H1 (cell line): ENCODE data around the gene DOCK8. TPM values are rescaled to one million over a fixed set of nuclear protein-coding genes. Genes with fewer than 3 reads are reported as not detected.

Experiments
- CTCF ChIA-PET: fragments of 300-600 bp; sonication (Branson Sonifier 250); formaldehyde crosslinking; loops from one replicate; lab custom pipeline; 2021; ENCODE audit not compliant: partially characterized antibody; lab: Charles Lee
- POLR2A ChIA-PET: fragments of 300-600 bp; sonication (Branson Sonifier 250); formaldehyde crosslinking; loops from one replicate; lab custom pipeline; 2021; ENCODE audit warnings: inconsistent platforms; ENCODE audit not compliant: partially characterized antibody; lab: Charles Lee
- DNase-seq, 2 experiments: peaks; one replicate each; pipeline versions ENCODE4 v3.0.0 to v3.0.0-alpha.2; 2010 to 2022; ENCODE audit warnings: low spot score in 2 of 2, low read depth in 1 of 2, mixed read lengths in 1 of 2
- FAIRE-seq: peaks from 2 replicates; lab custom pipeline; 2011; peaks lifted over from hg19 to GRCh38; lab: Jason Lieb, UNC
- H2AFZ ChIP-seq: 2 replicates; pipeline ENCODE4 v1.8.1; 2012; ENCODE audit warnings: low read length, inconsistent platforms
- H2AK5ac ChIP-seq: 2 replicates; pipeline ENCODE4 v1.6.1; 2013; ENCODE audit warnings: low read depth, low read length
- H2BK120ac ChIP-seq: replicated peaks from 2 replicates; pipeline ENCODE3; 2013; ENCODE audit warnings: low read depth, low read length, inconsistent platforms
- H2BK12ac ChIP-seq: 2 replicates; pipeline ENCODE4 v1.6.1; 2013; ENCODE audit warnings: low read depth, low read length
- H2BK15ac ChIP-seq: 2 replicates; pipeline ENCODE4 v1.6.1; 2013; ENCODE audit warnings: low read length
- H2BK20ac ChIP-seq: 2 replicates; pipeline ENCODE4 v1.6.1; 2013; ENCODE audit warnings: low read length
- H2BK5ac ChIP-seq: 2 replicates; pipeline ENCODE4 v1.6.1; 2013; ENCODE audit warnings: low read depth, low read length
- H3K14ac ChIP-seq: 2 replicates; pipeline ENCODE4 v1.6.1; 2013; ENCODE audit warnings: inconsistent platforms; ENCODE audit not compliant: insufficient read length
- H3K18ac ChIP-seq: 2 replicates; pipeline ENCODE4 v1.6.1; 2013; ENCODE audit warnings: low read length; ENCODE audit errors: extremely low read depth
- H3K23ac ChIP-seq: 2 replicates; pipeline ENCODE4 v1.6.1; 2013; ENCODE audit warnings: inconsistent platforms; ENCODE audit not compliant: insufficient read length
- H3K23me2 ChIP-seq: 2 replicates; pipeline ENCODE4 v1.6.1; 2013; ENCODE audit warnings: low read depth, low read length
- H3K27ac ChIP-seq: 2 replicates; pipeline ENCODE4 v1.6.1; 2011; ENCODE audit warnings: low read depth, low read length, inconsistent platforms
- H3K27me3 ChIP-seq, 4 experiments: replicated peaks in 1 of 4; 1 replicate in 1 of 4; 2 replicates in 3 of 4; pipeline versions ENCODE4 v1.6.1 to v1.8.1; 2011 to 2013; ENCODE audit warnings: low read length in 3 of 4, mild to moderate bottlenecking in 3 of 4, inconsistent platforms in 2 of 4, mixed read lengths in 2 of 4, moderate library complexity in 1 of 4; ENCODE audit not compliant: control insufficient read depth in 3 of 4, insufficient read depth in 3 of 4; ENCODE audit errors: extremely low read depth in 1 of 4
- H3K36me3 ChIP-seq, 4 experiments: 2 replicates each; pipeline versions ENCODE4 v1.6.1 to v1.8.1; 2011 to 2013; ENCODE audit warnings: mild to moderate bottlenecking in 4 of 4, low read length in 3 of 4, moderate library complexity in 2 of 4, control low read depth in 1 of 4, inconsistent platforms in 1 of 4; ENCODE audit not compliant: insufficient read depth in 4 of 4, control insufficient read depth in 2 of 4
- H3K4ac ChIP-seq: replicated peaks from 2 replicates; pipeline ENCODE3; 2013; ENCODE audit warnings: low read length, low read depth, mixed read lengths, inconsistent platforms; ENCODE audit not compliant: insufficient read length
- H3K4me1 ChIP-seq, 4 experiments: replicated peaks in 1 of 4; 1 replicate in 1 of 4; 2 replicates in 3 of 4; pipeline versions ENCODE4 v1.6.1 to v1.8.1; 2011 to 2013; ENCODE audit warnings: low read length in 3 of 4, inconsistent platforms in 2 of 4, mixed read lengths in 1 of 4; ENCODE audit not compliant: insufficient read depth in 4 of 4, control insufficient read depth in 3 of 4
- H3K4me2 ChIP-seq, 2 experiments: 2 replicates each; pipeline versions ENCODE4 v1.6.1 to v1.8.1; 2011 to 2013; ENCODE audit warnings: low read depth in 2 of 2, low read length in 2 of 2, control low read depth in 1 of 2, inconsistent platforms in 1 of 2, mild to moderate bottlenecking in 1 of 2; ENCODE audit not compliant: insufficient read depth in 1 of 2
- H3K4me3 ChIP-seq, 4 experiments: fragments of 200-600, 300-600 bp in 1 of 4; sonication (generic), shearing (Covaris generic), sonication (Bioruptor Twin) in 1 of 4; 2 replicates each; pipeline versions ENCODE4 v1.5.1 to v1.8.1; 2011 to 2016; ENCODE audit warnings: low read length in 4 of 4, low read depth in 3 of 4, control low read depth in 2 of 4, inconsistent platforms in 2 of 4, mild to moderate bottlenecking in 2 of 4, mixed read lengths in 1 of 4, moderate library complexity in 1 of 4; ENCODE audit not compliant: insufficient read depth in 2 of 4; ENCODE audit errors: extremely low read depth in 1 of 4
- H3K56ac ChIP-seq: replicated peaks from 2 replicates; pipeline ENCODE3; 2013; ENCODE audit warnings: low read depth, mild to moderate bottlenecking, mixed read lengths, low read length, inconsistent platforms; ENCODE audit not compliant: insufficient read length
- H3K79me1 ChIP-seq: 2 replicates; pipeline ENCODE4 v1.6.1; 2013; ENCODE audit warnings: low read depth, low read length, control low read depth
- H3K79me2 ChIP-seq, 2 experiments: 2 replicates each; pipeline versions ENCODE4 v1.6.1 to v1.8.1; 2012 to 2013; ENCODE audit warnings: low read length in 2 of 2, mild to moderate bottlenecking in 2 of 2, inconsistent platforms in 1 of 2; ENCODE audit not compliant: insufficient read depth in 2 of 2, control insufficient read depth in 1 of 2
- H3K9ac ChIP-seq, 4 experiments: replicated peaks in 1 of 4; 1 replicate in 1 of 4; 2 replicates in 3 of 4; pipeline versions ENCODE4 v1.6.1 to v1.8.1; 2011 to 2013; ENCODE audit warnings: low read depth in 3 of 4, low read length in 3 of 4, control low read depth in 2 of 4, mild to moderate bottlenecking in 2 of 4, moderate library complexity in 2 of 4, inconsistent platforms in 1 of 4; ENCODE audit errors: extremely low read depth in 1 of 4
- H3K9me3 ChIP-seq, 2 experiments: 2 replicates each; pipeline versions ENCODE4 v1.6.1 to v1.8.1; 2012 to 2013; ENCODE audit warnings: mild to moderate bottlenecking in 2 of 2, moderate library complexity in 2 of 2, control low read depth in 1 of 2, inconsistent platforms in 1 of 2, low read depth in 1 of 2, low read length in 1 of 2, mixed read lengths in 1 of 2; ENCODE audit not compliant: insufficient read depth in 2 of 2
- H4K20me1 ChIP-seq, 2 experiments: replicated peaks in 1 of 2; 2 replicates each; pipeline versions ENCODE3 to v1.8.1; 2011 to 2013; ENCODE audit warnings: inconsistent platforms in 2 of 2, low read length in 2 of 2, mild to moderate bottlenecking in 1 of 2; ENCODE audit not compliant: insufficient read depth in 2 of 2, control insufficient read depth in 1 of 2
- H4K5ac ChIP-seq: 2 replicates; pipeline ENCODE4 v1.6.1; 2013; ENCODE audit warnings: low read length, low read depth, mixed read lengths, inconsistent platforms; ENCODE audit not compliant: insufficient read length
- H4K8ac ChIP-seq: 2 replicates; pipeline ENCODE4 v1.8.0; 2013; ENCODE audit warnings: mild to moderate bottlenecking, moderate library complexity, low read length, inconsistent platforms; ENCODE audit not compliant: insufficient read depth; ENCODE audit errors: extremely low read depth
- H4K91ac ChIP-seq: replicated peaks from 2 replicates; pipeline ENCODE3; 2013; ENCODE audit warnings: low read length, mixed read lengths, inconsistent platforms; ENCODE audit not compliant: insufficient read length
- CEBPB ChIP-seq: IDR thresholded peaks from 2 replicates; pipeline ENCODE4 v1.6.1; 2012; ENCODE audit warnings: low read depth, low read length
- CTBP2 ChIP-seq: IDR thresholded peaks from 2 replicates; pipeline ENCODE4 v1.7.0; 2011; ENCODE audit warnings: borderline replicate concordance, mild to moderate bottlenecking, moderate library complexity, mixed read lengths, low read length; ENCODE audit not compliant: insufficient read depth, insufficient read length
- EP300 ChIP-seq, 2 experiments: IDR thresholded peaks; 1 replicate in 1 of 2; 2 replicates in 1 of 2; pipeline ENCODE4 v1.6.1; 2011 to 2012; ENCODE audit warnings: low read depth in 2 of 2, low read length in 2 of 2, mild to moderate bottlenecking in 2 of 2, borderline replicate concordance in 1 of 2, inconsistent platforms in 1 of 2, moderate library complexity in 1 of 2
- GABPA ChIP-seq: IDR thresholded peaks from 2 replicates; pipeline ENCODE4 v1.6.1; 2011; ENCODE audit warnings: mild to moderate bottlenecking, low read length, moderate library complexity, borderline replicate concordance; ENCODE audit not compliant: insufficient read depth
- HDAC2 ChIP-seq, 2 experiments: fragments of 300-600 bp in 1 of 2; sonication (generic) in 1 of 2; IDR thresholded peaks; 2 replicates each; pipeline ENCODE4 v1.6.1; 2011 to 2012; ENCODE audit warnings: low read depth in 2 of 2, low read length in 2 of 2, mild to moderate bottlenecking in 2 of 2, moderate library complexity in 2 of 2, borderline replicate concordance in 1 of 2, inconsistent platforms in 1 of 2
- RBBP5 ChIP-seq: IDR thresholded peaks from 2 replicates; pipeline ENCODE4 v1.7.1; 2012; ENCODE audit warnings: low read depth, mild to moderate bottlenecking, inconsistent platforms, low read length, moderate library complexity, borderline replicate concordance
- SRF ChIP-seq: IDR thresholded peaks from 2 replicates; pipeline ENCODE4 v1.6.1; 2011; ENCODE audit warnings: mild to moderate bottlenecking, low read depth, low read length, moderate library complexity
- WGBS, 2 experiments: shearing (Covaris generic) in 1 of 2; methylation state at CpG; one replicate each; pipeline versions ENCODE4 v1.1.6 to v1.1.7; 2013 to 2015; ENCODE audit warnings: low lambda C conversion rate in 2 of 2, mixed read lengths in 2 of 2, inconsistent platforms in 1 of 2, low coverage in 1 of 2, missing lambda C conversion rate in 1 of 2; ENCODE audit not compliant: insufficient replicate concordance in 2 of 2, insufficient coverage in 1 of 2, insufficient read length in 1 of 2; ENCODE audit errors: extremely low coverage in 1 of 2, missing lambda C conversion rate in 1 of 2; 5-methylcytosine and 5-hydroxymethylcytosine counted together
- polyA plus RNA-seq, 7 experiments: library from polyadenylated mRNA; depleted of rRNA in 3 of 7; stranded (reverse) in 5 of 7; unstranded in 2 of 7; fragments of >200 nt in 5 of 7; fragments of 200-250 nt in 2 of 7; gene quantifications; 1 replicate in 5 of 7; 2 replicates in 1 of 7; 4 replicates in 1 of 7; pipeline versions ENCODE4 v1.2.1 to v1.2.3, GENCODE V29; 2011 to 2013; ENCODE audit warnings: missing spikeins in 2 of 7, mixed read lengths in 2 of 7
- total RNA-seq: library from RNA; stranded (reverse); fragmentation: NEBNext Ultra II Directional; extraction: Animal tissue kit (Norgen Biotek cat#: 25700); gene quantifications from 2 replicates; pipeline ENCODE4 v1.2.1, GENCODE V29; 2021

DOCK8 gene
- total and polyA plus RNA-seq, 2 of the 8 experiments (the other 6 are each of a cell fraction or from before 2014, with no cell fraction given): 0.57 to 2.0 TPM

- Histone ChIP-seq H3K4me2 (no peak overlapping the region), H2BK120ac (no peak overlapping the region), H3K56ac (no peak overlapping the region), H2BK20ac (no peak overlapping the region), H3K79me1 (no peaks in the 10 kb centered on the region)
- FAIRE-seq: no peak
- DNase-seq: no peak
- TF ChIP-seq SRF (no peak), GABPA (no peak), CEBPB (no peak), HDAC2 (IDR thresholded peaks at IDR 0.05; ENCODE audit: borderline replicate concordance in 1 of 2, low read depth in 2 of 2, low read length in 2 of 2) (no peak), EP300 (IDR thresholded peaks at IDR 0.05; ENCODE audit: borderline replicate concordance in 1 of 2, low read depth in 2 of 2, low read length in 2 of 2) (no peak), CTBP2 (no peak), RBBP5 (no peak)
- TF ChIP-seq, all 59 proteins: peak for 0
- Histone ChIP-seq H3K36me3 (no peaks in the 10 kb centered on the region), H3K4me1 (peaks cover 0 to 2% (median 0%) of the 10 kb centered on the region in 4 experiments; a peak in 2 of 7 replicates), H3K79me2 (no peaks in the 10 kb centered on the region), H4K20me1 (no peaks in the 10 kb centered on the region), H3K9ac (no peak overlapping the region), H3K23me2 (peaks cover 3% of the 10 kb centered on the region; the same call in 1 of the 2 replicates), H2BK5ac (no peak overlapping the region), H2AK5ac (no peak overlapping the region), H3K9me3 (no peaks in the 10 kb centered on the region; a peak in 1 of 4 replicates), H2BK15ac (no peak overlapping the region), H4K5ac (no peak overlapping the region), H3K23ac (no peak overlapping the region), H2BK12ac (no peak overlapping the region), H3K4me3 (no peak overlapping the region), H3K4ac (no peak overlapping the region), H4K8ac (no peak overlapping the region), H4K91ac (no peak overlapping the region), H3K14ac (no peak overlapping the region), H2AFZ (no peak overlapping the region), H3K18ac (no peak overlapping the region), H3K27ac (no peak overlapping the region), H3K27me3 (peaks cover 0 to 23% (median 15%) of the 10 kb centered on the region in 4 experiments; a peak in 6 of 7 replicates)
- ChIA-PET CTCF (no interaction called here), POLR2A (no interaction called here)
- 88% methylated on average over 7 of the region's 7 CpGs; no CpG with 5 or more reads in 1 of the 2 experiments for WGBS, 2 experiments
These were observed 3.6 kb upstream of the DOCK8 start for GRCh38 chr9:211036-211435.
